HCT116 (cell line): Measurements from ENCODE around the gene ACOXL. TPM values are rescaled to one million over a fixed set of nuclear protein-coding genes. Genes with fewer than 3 reads are reported as not detected.

Experiments
- ATAC-seq: fragments of 200-7000 bp; cut with Tn5 transposase; 2 replicates; pipeline ENCODE4 v1.9.1; 2020; ENCODE audit warnings: mild to moderate bottlenecking, moderate library complexity
- BruUV-seq: library from RNA; stranded (reverse); fragments of 400-500 nt; replicated peaks from 2 replicates; lab custom pipeline; 2021; lab: Mats Ljungman, UMichigan
- CTCF ChIA-PET: fragments of 300-600 bp; sonication (Branson Sonifier 250); formaldehyde crosslinking; loops from one replicate; lab custom pipeline; 2021; ENCODE audit warnings: antibody characterized with exemption; lab: Charles Lee
- POLR2A ChIA-PET: fragments of 300-600, 350-600 bp; sonication (Branson Sonifier 250); formaldehyde crosslinking; loops from one replicate; lab custom pipeline; 2021; ENCODE audit warnings: antibody characterized with exemption; lab: Charles Lee
- RAD21 ChIA-PET, 2 experiments: fragments of 300-600 bp; sonication (Branson Sonifier 250); formaldehyde crosslinking; loops; one replicate each; lab custom pipeline; 2023; ENCODE audit warnings: low total read pairs in 2 of 2; ENCODE audit not compliant: uncharacterized antibody in 2 of 2, unreplicated experiment in 2 of 2, low non-redundant PET in 1 of 2; lab: Charles Lee
- DNase-seq: peaks from one replicate; pipeline ENCODE4 v3.0.0-alpha.2; 2010; ENCODE audit warnings: low read depth, low spot score
- H2AFZ ChIP-seq: fragments of 200-600 bp; shearing (Covaris generic), sonication (generic); 2 replicates; pipeline ENCODE4 v1.6.1; 2017; ENCODE audit warnings: low read depth, mixed run types, mixed read lengths, antibody characterized with exemption, low read length; ENCODE audit not compliant: poor library complexity, severe bottlenecking
- H3K27ac ChIP-seq: 2 replicates; pipeline ENCODE4 v1.5.1; 2012; ENCODE audit warnings: low read depth, low read length
- H3K27me3 ChIP-seq: fragments of 200-600 bp; sonication (generic); 2 replicates; pipeline ENCODE4 v1.6.1; 2016; ENCODE audit warnings: mixed run types, low read length, mixed read lengths; ENCODE audit not compliant: insufficient read depth
- H3K36me3 ChIP-seq, 2 experiments: fragments of 200-500 bp in 1 of 2; fragments of 200-600 bp in 1 of 2; sonication (Bioruptor generic) in 1 of 2; sonication (generic) in 1 of 2; 2 replicates each; pipeline versions ENCODE4 v1.5.1 to v1.6.1; 2014 to 2016; ENCODE audit warnings: low read length in 2 of 2, inconsistent platforms in 1 of 2, mixed read lengths in 1 of 2, mixed run types in 1 of 2; ENCODE audit not compliant: insufficient read depth in 2 of 2, control insufficient read depth in 1 of 2
- H3K4me1 ChIP-seq, 2 experiments: fragments of 200-600 bp in 1 of 2; sonication (generic) in 1 of 2; 2 replicates each; pipeline versions ENCODE4 v1.5.1 to v1.6.1; 2012 to 2017; ENCODE audit warnings: low read length in 2 of 2, inconsistent platforms in 1 of 2, mild to moderate bottlenecking in 1 of 2, mixed read lengths in 1 of 2, mixed run types in 1 of 2, moderate library complexity in 1 of 2; ENCODE audit not compliant: insufficient read depth in 2 of 2, control insufficient read depth in 1 of 2
- H3K4me2 ChIP-seq: fragments of 200-600 bp; sonication (generic); 2 replicates; pipeline ENCODE4 v1.6.1; 2017; ENCODE audit warnings: mixed run types, low read length, mixed read lengths
- H3K4me3 ChIP-seq, 2 experiments: fragments of 200-600 bp in 1 of 2; sonication (generic) in 1 of 2; replicated peaks in 1 of 2; 2 replicates each; pipeline ENCODE4 v1.5.1; 2011 to 2016; ENCODE audit warnings: low read length in 2 of 2, control low read depth in 1 of 2, low read depth in 1 of 2, mild to moderate bottlenecking in 1 of 2, mixed read lengths in 1 of 2, mixed run types in 1 of 2
- H3K79me2 ChIP-seq: fragments of 200-600 bp; sonication (generic); 2 replicates; pipeline ENCODE4 v1.6.1; 2017; ENCODE audit warnings: mild to moderate bottlenecking, mixed run types, low read length, moderate library complexity, mixed read lengths; ENCODE audit not compliant: insufficient read depth
- H3K9ac ChIP-seq: fragments of 200-600 bp; sonication (generic); 2 replicates; pipeline ENCODE4 v1.6.1; 2016; ENCODE audit warnings: low read length, mixed read lengths
- H3K9me2 ChIP-seq: fragments of 200-600 bp; sonication (generic), shearing (Covaris generic); 2 replicates; pipeline ENCODE4 v1.6.1; 2017; ENCODE audit warnings: mixed run types, mild to moderate bottlenecking, moderate library complexity; ENCODE audit not compliant: insufficient read depth
- H3K9me3 ChIP-seq, 2 experiments: fragments of 200-500 bp in 1 of 2; fragments of 200-600 bp in 1 of 2; sonication (Bioruptor generic) in 1 of 2; sonication (generic) in 1 of 2; 2 replicates each; pipeline ENCODE4 v1.6.1; 2014 to 2017; ENCODE audit warnings: low read length in 2 of 2, mixed read lengths in 2 of 2, inconsistent platforms in 1 of 2, low read depth in 1 of 2, mild to moderate bottlenecking in 1 of 2, mixed run types in 1 of 2, moderate library complexity in 1 of 2; ENCODE audit not compliant: control insufficient read depth in 1 of 2, insufficient read depth in 1 of 2
- H4K20me1 ChIP-seq: fragments of 200-600 bp; sonication (generic), shearing (Covaris generic); 2 replicates; pipeline ENCODE4 v1.6.1; 2017; ENCODE audit warnings: mixed run types, mild to moderate bottlenecking, moderate library complexity; ENCODE audit not compliant: insufficient read depth
- CBX3 ChIP-seq: IDR thresholded peaks from 2 replicates; pipeline ENCODE4 v1.6.1; 2012; ENCODE audit warnings: low read depth
- CEBPB ChIP-seq: IDR thresholded peaks from 2 replicates; pipeline ENCODE4 v1.6.1; 2012; ENCODE audit warnings: low read depth
- EGR1 ChIP-seq: IDR thresholded peaks from 2 replicates; pipeline ENCODE4 v1.6.1; 2012; ENCODE audit warnings: low read depth
- ELF1 ChIP-seq: IDR thresholded peaks from 2 replicates; pipeline ENCODE4 v1.6.1; 2012; ENCODE audit warnings: low read depth, borderline replicate concordance
- EZH2 ChIP-seq: fragments of 200-600 bp; sonication (generic); IDR thresholded peaks from 2 replicates; pipeline ENCODE4 v1.6.1; 2017; ENCODE audit warnings: antibody characterized with exemption, mixed run types
- EZH2phosphoT487 ChIP-seq: fragments of 200-600 bp; IDR thresholded peaks from 2 replicates; pipeline ENCODE4 v1.6.1; 2018; ENCODE audit warnings: antibody characterized with exemption, borderline replicate concordance
- POLR2A ChIP-seq: IDR thresholded peaks from 2 replicates; pipeline ENCODE4 v1.7.0; 2011; ENCODE audit warnings: borderline replicate concordance; ENCODE audit not compliant: insufficient read depth, insufficient read length; ENCODE audit errors: extremely low read depth
- POLR2AphosphoS5 ChIP-seq: IDR thresholded peaks from 2 replicates; pipeline ENCODE4 v1.6.1; 2011; ENCODE audit warnings: mild to moderate bottlenecking, low read depth, low read length, moderate library complexity
- SIN3A ChIP-seq: IDR thresholded peaks from 2 replicates; pipeline ENCODE4 v1.6.1; 2012; ENCODE audit warnings: low read depth
- SP1 ChIP-seq: IDR thresholded peaks from 2 replicates; pipeline ENCODE4 v1.6.1; 2012; ENCODE audit warnings: low read depth
- TCF7L2 ChIP-seq: IDR thresholded peaks from 2 replicates; pipeline ENCODE4 v1.7.0; 2011; ENCODE audit warnings: borderline replicate concordance, inconsistent platforms; ENCODE audit not compliant: insufficient read depth, insufficient read length; ENCODE audit errors: extremely low read depth
- intact Hi-C: fragments of 100-400 bp; cut with micrococcal nuclease; formaldehyde crosslinking; loops from 2 replicates; pipeline ENCODE4 v1.10.0; 2022
- total RNA-seq: library from RNA; stranded (reverse); gene quantifications from one replicate; pipeline ENCODE4 v1.2.1, GENCODE V29; 2021; ENCODE audit not compliant: unreplicated experiment
- TF ChIP-seq, protein P1 (sequence below): IDR thresholded peaks from 2 replicates; pipeline ENCODE4 v1.6.1; 2011; ENCODE audit warnings: mild to moderate bottlenecking, low read length, moderate library complexity; ENCODE audit not compliant: insufficient replicate concordance; ENCODE audit errors: extremely low read depth
- TF ChIP-seq, protein P2 (sequence below): IDR thresholded peaks from 2 replicates; pipeline ENCODE4 v1.6.1; 2012; ENCODE audit warnings: low read depth
- TF ChIP-seq, protein P3 (sequence below), 3 experiments: fragments of 200-600 bp in 1 of 3; sonication (generic) in 1 of 3; IDR thresholded peaks in 2 of 3; conservative IDR thresholded peaks in 1 of 3; 2 replicates each; pipeline ENCODE4 v1.5.1; 2012 to 2017; ENCODE audit warnings: low read depth in 2 of 3, low read length in 2 of 3, antibody characterized with exemption in 1 of 3, borderline replicate concordance in 1 of 3, control low read depth in 1 of 3, mild to moderate bottlenecking in 1 of 3, mixed read lengths in 1 of 3, mixed run types in 1 of 3, moderate library complexity in 1 of 3; ENCODE audit not compliant: insufficient read depth in 1 of 3

Gene ACOXL
- total RNA-seq, 1 experiment from 2014 or later: 5.5 TPM

DNA sequence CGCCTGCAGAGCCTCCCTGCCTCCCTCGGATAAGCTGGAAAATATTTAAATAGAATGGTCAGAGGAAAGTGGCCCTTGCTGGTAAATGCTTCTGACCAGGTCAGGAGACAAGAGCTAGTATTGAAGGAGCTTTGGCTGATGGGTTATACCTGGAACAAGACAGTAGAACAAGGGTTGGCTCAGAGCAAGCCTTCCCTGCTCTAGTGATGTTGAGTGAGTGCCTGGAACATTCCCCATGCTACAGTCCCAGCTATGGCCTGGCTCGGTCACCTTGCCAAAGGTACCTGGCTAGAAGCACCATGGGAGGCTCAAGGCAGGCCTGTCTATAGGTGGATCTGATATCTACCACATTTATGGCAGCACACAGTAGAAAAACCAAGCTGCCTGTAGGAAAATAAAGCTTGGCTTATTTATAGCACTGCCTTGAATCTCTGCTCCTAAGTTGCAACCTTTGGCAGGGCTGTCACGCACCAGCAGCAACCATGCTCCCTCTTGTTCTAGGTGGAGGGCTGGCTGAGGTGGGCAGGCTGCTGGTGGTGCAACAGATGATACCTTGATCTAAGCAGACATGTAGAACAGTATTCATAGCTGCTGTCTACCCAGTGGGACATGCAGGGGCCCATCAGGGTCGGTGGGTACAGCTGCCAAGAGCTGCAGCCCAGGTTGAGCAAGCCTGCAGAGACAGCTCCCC, 321.6 kb downstream of the ACOXL start:
- Histone ChIP-seq H3K9me2 (no peaks in the 10 kb centered on the region), H3K4me2 (no peak overlapping the region), H3K79me2 (no peaks in the 10 kb centered on the region), H3K27me3 (no peaks in the 10 kb centered on the region), H4K20me1 (no peaks in the 10 kb centered on the region), H2AFZ (no peak overlapping the region), H3K27ac (no peak overlapping the region), H3K9me3 (no peaks in the 10 kb centered on the region), H3K36me3 (no peaks in the 10 kb centered on the region), H3K9ac (no peak overlapping the region), H3K4me3 (no peak overlapping the region), H3K4me1 (peaks cover 17 to 18% of the 10 kb centered on the region in 2 experiments)
- BruUV-seq: no TSS peak
- CTCF ChIA-PET: no interaction called here
- TF ChIP-seq EZH2 (no peak), TCF7L2 (no peak), EZH2phosphoT487 (no peak), CBX3 (no peak), SIN3A (no peak), CEBPB (no peak), SP1 (no peak), ELF1 (no peak), POLR2A (no peak), EGR1 (no peak), POLR2AphosphoS5 (no peak)
- TF ChIP-seq, protein P1, sequence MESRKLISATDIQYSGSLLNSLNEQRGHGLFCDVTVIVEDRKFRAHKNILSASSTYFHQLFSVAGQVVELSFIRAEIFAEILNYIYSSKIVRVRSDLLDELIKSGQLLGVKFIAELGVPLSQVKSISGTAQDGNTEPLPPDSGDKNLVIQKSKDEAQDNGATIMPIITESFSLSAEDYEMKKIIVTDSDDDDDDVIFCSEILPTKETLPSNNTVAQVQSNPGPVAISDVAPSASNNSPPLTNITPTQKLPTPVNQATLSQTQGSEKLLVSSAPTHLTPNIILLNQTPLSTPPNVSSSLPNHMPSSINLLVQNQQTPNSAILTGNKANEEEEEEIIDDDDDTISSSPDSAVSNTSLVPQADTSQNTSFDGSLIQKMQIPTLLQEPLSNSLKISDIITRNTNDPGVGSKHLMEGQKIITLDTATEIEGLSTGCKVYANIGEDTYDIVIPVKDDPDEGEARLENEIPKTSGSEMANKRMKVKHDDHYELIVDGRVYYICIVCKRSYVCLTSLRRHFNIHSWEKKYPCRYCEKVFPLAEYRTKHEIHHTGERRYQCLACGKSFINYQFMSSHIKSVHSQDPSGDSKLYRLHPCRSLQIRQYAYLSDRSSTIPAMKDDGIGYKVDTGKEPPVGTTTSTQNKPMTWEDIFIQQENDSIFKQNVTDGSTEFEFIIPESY: no peak
- TF ChIP-seq, protein P2, sequence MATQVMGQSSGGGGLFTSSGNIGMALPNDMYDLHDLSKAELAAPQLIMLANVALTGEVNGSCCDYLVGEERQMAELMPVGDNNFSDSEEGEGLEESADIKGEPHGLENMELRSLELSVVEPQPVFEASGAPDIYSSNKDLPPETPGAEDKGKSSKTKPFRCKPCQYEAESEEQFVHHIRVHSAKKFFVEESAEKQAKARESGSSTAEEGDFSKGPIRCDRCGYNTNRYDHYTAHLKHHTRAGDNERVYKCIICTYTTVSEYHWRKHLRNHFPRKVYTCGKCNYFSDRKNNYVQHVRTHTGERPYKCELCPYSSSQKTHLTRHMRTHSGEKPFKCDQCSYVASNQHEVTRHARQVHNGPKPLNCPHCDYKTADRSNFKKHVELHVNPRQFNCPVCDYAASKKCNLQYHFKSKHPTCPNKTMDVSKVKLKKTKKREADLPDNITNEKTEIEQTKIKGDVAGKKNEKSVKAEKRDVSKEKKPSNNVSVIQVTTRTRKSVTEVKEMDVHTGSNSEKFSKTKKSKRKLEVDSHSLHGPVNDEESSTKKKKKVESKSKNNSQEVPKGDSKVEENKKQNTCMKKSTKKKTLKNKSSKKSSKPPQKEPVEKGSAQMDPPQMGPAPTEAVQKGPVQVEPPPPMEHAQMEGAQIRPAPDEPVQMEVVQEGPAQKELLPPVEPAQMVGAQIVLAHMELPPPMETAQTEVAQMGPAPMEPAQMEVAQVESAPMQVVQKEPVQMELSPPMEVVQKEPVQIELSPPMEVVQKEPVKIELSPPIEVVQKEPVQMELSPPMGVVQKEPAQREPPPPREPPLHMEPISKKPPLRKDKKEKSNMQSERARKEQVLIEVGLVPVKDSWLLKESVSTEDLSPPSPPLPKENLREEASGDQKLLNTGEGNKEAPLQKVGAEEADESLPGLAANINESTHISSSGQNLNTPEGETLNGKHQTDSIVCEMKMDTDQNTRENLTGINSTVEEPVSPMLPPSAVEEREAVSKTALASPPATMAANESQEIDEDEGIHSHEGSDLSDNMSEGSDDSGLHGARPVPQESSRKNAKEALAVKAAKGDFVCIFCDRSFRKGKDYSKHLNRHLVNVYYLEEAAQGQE: no peak
- TF ChIP-seq, protein P3, sequence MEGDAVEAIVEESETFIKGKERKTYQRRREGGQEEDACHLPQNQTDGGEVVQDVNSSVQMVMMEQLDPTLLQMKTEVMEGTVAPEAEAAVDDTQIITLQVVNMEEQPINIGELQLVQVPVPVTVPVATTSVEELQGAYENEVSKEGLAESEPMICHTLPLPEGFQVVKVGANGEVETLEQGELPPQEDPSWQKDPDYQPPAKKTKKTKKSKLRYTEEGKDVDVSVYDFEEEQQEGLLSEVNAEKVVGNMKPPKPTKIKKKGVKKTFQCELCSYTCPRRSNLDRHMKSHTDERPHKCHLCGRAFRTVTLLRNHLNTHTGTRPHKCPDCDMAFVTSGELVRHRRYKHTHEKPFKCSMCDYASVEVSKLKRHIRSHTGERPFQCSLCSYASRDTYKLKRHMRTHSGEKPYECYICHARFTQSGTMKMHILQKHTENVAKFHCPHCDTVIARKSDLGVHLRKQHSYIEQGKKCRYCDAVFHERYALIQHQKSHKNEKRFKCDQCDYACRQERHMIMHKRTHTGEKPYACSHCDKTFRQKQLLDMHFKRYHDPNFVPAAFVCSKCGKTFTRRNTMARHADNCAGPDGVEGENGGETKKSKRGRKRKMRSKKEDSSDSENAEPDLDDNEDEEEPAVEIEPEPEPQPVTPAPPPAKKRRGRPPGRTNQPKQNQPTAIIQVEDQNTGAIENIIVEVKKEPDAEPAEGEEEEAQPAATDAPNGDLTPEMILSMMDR (IDR thresholded peaks at IDR 0.05 in 2 of 3, conservative IDR thresholded peaks at IDR 0.05 in 1 of 3; ENCODE audit: borderline replicate concordance in 1 of 3, insufficient read depth in 1 of 3, low read depth in 2 of 3, low read length in 2 of 3): no peak
- POLR2A ChIA-PET: no interaction called here
- no peak for DNase-seq
- ATAC-seq: no peak
- intact Hi-C loops: no loop called here
- RAD21 ChIA-PET: no interaction called here
